Measurements from ENCODE around the gene TUBGCP3. TPM values are rescaled to one million over a fixed set of nuclear protein-coding genes. Genes with fewer than 3 reads are reported as not detected.

Gene TUBGCP3
- total and polyA plus RNA-seq, 2 experiments from 2014 or later = 12.0 to 12.2 TPM

DNA sequence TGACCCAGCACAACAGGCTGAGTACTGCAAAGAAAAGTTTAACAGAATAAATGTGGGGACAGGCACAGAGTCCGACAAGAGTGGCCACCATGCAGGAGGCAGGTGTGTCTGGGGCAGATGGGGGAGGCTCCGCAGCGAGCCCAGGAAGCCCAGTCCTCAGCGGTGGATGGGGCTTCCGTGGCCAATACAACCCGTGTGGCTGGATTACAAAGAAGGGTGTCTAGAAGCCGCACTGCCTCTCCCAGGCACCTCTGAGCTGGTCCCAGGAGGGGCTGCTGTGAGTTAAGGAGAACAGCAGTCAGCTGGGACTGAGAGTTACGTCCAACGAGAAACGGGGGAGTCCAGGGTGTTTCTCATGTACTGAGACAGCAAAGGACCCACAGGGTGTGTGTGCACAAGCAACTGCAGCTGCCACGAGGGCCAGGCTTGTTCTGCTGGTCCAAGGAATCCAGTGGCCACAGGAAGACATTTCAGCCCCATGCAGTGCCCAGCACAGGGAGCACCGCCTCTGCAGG, 141.5 kb downstream of the TUBGCP3 start:
- Histone ChIP-seq H3K36me3 (ENCODE audit: low read depth) (no peaks in the 10 kb centered on the region), H3K4me2 (ENCODE audit: unreplicated experiment) (no peak overlapping the region), H3K4me3 (no peak overlapping the region), H3K27me3 (replicated peaks; ENCODE audit: insufficient read depth) (peaks cover 24% of the 10 kb centered on the region), H3K9me2 (ENCODE audit: insufficient read depth) (no peaks in the 10 kb centered on the region), H3K79me2 (ENCODE audit: insufficient read depth) (no peaks in the 10 kb centered on the region), H3K4me1 (ENCODE audit: insufficient read depth) (no peaks in the 10 kb centered on the region), H3K9me3 (ENCODE audit: low read depth) (no peaks in the 10 kb centered on the region), H3F3A (ENCODE audit: insufficient read depth) (no peaks in the 10 kb centered on the region), H3K27ac (no peak overlapping the region), H3K9ac (no peak overlapping the region), H2AFZ (no peak overlapping the region), H4K20me1 (ENCODE audit: insufficient read depth) (no peaks in the 10 kb centered on the region)
- in situ Hi-C loops (cut with MboI) = loop anchor here (10.0 kb wide), 1 partner anchor 972 kb away; no protein-coding TSS in a partner anchor
- DNase-seq = no peak
- TF ChIP-seq EZH2 (IDR thresholded peaks at IDR 0.05; ENCODE audit: insufficient read depth, poor library complexity, severe bottlenecking) = no peak
- TF ChIP-seq EZH2phosphoT487 (IDR thresholded peaks at IDR 0.05; ENCODE audit: insufficient read depth, low read depth) = no peak
- WGBS, 2 experiments (ENCODE audit: low coverage in 1 of 2, low lambda C conversion rate in 2 of 2, missing lambda C conversion rate in 2 of 2) = 47 to 50% methylated on average over 11 to 12 of the region's 12 CpGs

DNA sequence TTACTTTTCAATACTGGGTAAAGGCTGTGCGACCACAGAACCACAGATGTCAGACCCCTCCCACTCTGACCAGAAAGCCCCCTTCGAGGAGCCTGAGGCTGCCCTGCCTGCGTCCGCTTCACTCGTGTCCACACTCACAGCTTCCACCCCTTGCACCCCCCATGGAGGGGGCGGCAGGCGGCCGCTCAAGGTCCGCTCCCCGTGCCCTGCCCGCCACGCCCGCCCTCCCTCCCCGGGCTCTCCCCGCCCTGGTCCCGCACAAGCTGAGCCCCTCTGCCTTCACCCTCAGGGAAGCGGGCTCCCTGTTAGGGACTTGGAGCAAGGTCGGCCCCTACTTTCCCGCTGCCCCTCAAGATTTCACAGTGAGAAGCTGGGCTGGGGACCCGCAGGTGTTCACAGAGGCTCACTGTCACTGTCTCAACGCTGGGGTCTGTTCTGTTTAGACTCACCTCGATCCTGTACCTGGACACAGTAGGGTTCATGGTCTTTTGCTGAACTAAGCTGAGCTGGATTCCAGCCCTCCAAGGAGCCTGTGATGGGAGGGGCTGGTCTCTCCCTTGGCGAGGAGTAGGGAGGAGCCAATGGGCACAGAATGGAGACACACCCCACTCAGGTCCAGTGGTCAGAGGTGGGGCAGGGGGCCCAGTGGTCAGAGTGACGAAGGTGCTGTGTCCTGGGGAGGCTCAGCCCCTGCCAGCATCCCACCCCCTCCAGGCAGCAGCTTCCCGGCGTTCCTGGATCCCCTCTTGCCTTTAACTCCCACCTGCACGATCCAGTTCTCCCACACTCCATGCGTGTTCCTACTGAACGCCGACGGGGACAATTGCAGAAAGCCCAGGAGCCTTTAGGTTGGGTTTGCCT, 142.3 kb downstream of the TUBGCP3 start:
- H3K27me3 ChIP-seq (replicated peaks; ENCODE audit: insufficient read depth) = peaks cover 24% of the 10 kb centered on the region
- H3F3A ChIP-seq (ENCODE audit: insufficient read depth) = no peaks in the 10 kb centered on the region
- in situ Hi-C loops (cut with MboI) = loop anchor here (10.0 kb wide), 1 partner anchor 971 kb away; no protein-coding TSS in a partner anchor
- H3K9me2 ChIP-seq (ENCODE audit: insufficient read depth) = no peaks in the 10 kb centered on the region
- 27 to 33% methylated on average over 15 to 31 of the region's 31 CpGs for WGBS, 2 experiments (ENCODE audit: low coverage in 1 of 2, low lambda C conversion rate in 2 of 2, missing lambda C conversion rate in 2 of 2)
- H3K4me2 ChIP-seq (ENCODE audit: unreplicated experiment) = no peak overlapping the region
- H3K36me3 ChIP-seq (ENCODE audit: low read depth) = no peaks in the 10 kb centered on the region
- H3K79me2 ChIP-seq (ENCODE audit: insufficient read depth) = no peaks in the 10 kb centered on the region
- no peak overlapping the region for H2AFZ ChIP-seq
- TF ChIP-seq EZH2 (IDR thresholded peaks at IDR 0.05; ENCODE audit: insufficient read depth, poor library complexity, severe bottlenecking) (no peak), EZH2phosphoT487 (IDR thresholded peaks at IDR 0.05; ENCODE audit: insufficient read depth, low read depth) (no peak)
- no peak overlapping the region for H3K27ac ChIP-seq
- H3K9ac ChIP-seq = no peak overlapping the region
- DNase-seq = no peak
- no peaks in the 10 kb centered on the region for H3K9me3 ChIP-seq (ENCODE audit: low read depth)
- no peak overlapping the region for H3K4me3 ChIP-seq
- no peaks in the 10 kb centered on the region for H3K4me1 ChIP-seq (ENCODE audit: insufficient read depth)
- no peaks in the 10 kb centered on the region for H4K20me1 ChIP-seq (ENCODE audit: insufficient read depth)

DNA sequence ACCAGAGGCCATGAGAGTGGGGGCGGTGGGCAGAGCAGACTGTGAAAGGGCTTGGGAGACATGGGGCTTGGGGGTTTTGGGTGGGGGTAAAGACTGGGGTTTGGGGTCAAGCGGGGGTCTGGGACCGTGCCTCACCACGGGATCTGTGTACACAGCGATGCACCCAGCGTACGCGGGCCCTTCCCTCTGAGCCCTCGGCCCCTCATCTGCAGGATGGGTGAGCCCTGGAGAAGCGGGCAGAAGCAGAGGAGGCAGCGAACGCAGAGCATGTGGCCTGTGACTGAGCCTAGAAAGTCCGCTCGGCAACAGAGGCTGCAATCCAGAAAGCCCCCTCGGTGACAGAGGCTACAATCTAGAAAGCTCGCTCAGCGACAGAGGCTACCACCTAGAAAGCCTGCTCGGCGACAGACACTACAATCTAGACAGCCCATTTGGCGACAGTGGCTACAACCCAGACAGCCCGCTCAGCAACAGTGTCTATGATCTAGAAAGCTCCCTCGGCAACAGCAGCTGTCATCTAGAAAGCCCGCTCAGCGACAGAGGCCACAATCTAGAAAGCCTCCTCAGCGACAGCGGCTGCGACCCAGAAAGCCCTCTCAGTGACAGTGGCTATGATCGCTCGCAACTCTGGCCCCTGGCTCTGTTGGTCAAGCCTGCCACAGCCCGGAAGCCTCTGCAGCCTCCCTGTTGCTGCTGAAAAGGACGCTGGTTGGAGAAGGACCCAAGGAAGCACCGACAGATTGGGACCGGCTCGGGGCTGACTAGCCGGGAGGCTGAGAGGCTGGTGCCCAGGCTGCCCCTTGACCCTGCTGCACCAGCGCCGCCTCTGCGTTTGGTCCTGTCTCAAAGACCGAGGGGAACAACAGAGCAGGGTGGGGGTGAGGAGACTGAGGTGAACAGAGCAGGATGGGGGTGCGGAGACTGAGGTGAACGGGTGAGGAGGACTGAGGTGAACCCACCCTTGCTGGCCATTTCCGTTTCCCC, 143.2 kb downstream of the TUBGCP3 start:
- Histone ChIP-seq H3F3A (ENCODE audit: insufficient read depth) (no peaks in the 10 kb centered on the region), H3K4me1 (ENCODE audit: insufficient read depth) (no peaks in the 10 kb centered on the region), H3K9me3 (ENCODE audit: low read depth) (no peaks in the 10 kb centered on the region), H2AFZ (no peak overlapping the region), H4K20me1 (ENCODE audit: insufficient read depth) (no peaks in the 10 kb centered on the region), H3K9me2 (ENCODE audit: insufficient read depth) (no peaks in the 10 kb centered on the region), H3K9ac (no peak overlapping the region), H3K27ac (no peak overlapping the region), H3K27me3 (replicated peaks; ENCODE audit: insufficient read depth) (peaks cover 24% of the 10 kb centered on the region), H3K4me2 (ENCODE audit: unreplicated experiment) (no peak overlapping the region), H3K4me3 (no peak overlapping the region), H3K36me3 (ENCODE audit: low read depth) (no peaks in the 10 kb centered on the region), H3K79me2 (ENCODE audit: insufficient read depth) (no peaks in the 10 kb centered on the region)
- no peak for DNase-seq
- 58 to 60% methylated on average over 37 to 42 of the region's 42 CpGs for WGBS, 2 experiments (ENCODE audit: low coverage in 1 of 2, low lambda C conversion rate in 2 of 2, missing lambda C conversion rate in 2 of 2)
- in situ Hi-C loops (cut with MboI) = loop anchor here (10.0 kb wide), 1 partner anchor 970 kb away; no protein-coding TSS in a partner anchor
- TF ChIP-seq EZH2phosphoT487 (IDR thresholded peaks at IDR 0.05; ENCODE audit: insufficient read depth, low read depth) (no peak), EZH2 (IDR thresholded peaks at IDR 0.05; ENCODE audit: insufficient read depth, poor library complexity, severe bottlenecking) (no peak)

DNA sequence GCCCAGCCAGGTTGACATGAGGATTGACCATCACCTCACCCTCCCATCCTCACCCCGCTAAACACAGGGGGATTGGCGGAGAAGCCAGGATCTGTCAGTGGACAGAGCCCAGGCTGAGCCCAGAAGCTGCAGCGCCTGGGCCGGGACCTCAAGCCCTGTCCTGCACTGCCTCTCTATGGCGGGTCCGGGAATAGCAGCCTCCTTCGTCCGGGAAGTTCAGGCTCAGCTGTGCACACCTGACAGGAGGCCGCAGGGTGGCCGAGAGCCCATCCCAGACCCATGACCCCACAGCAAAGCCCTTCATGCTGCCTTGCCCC, 144.0 kb downstream of the TUBGCP3 start:
- in situ Hi-C loops (cut with MboI) = loop anchor here (10.0 kb wide), 1 partner anchor 969 kb away; no protein-coding TSS in a partner anchor
- Histone ChIP-seq H4K20me1 (ENCODE audit: insufficient read depth) (no peaks in the 10 kb centered on the region), H3K27ac (no peak overlapping the region), H3K27me3 (replicated peaks; ENCODE audit: insufficient read depth) (peaks cover 18% of the 10 kb centered on the region), H3K9ac (no peak overlapping the region), H2AFZ (no peak overlapping the region), H3K79me2 (ENCODE audit: insufficient read depth) (no peaks in the 10 kb centered on the region), H3K9me3 (ENCODE audit: low read depth) (no peaks in the 10 kb centered on the region), H3K36me3 (ENCODE audit: low read depth) (no peaks in the 10 kb centered on the region), H3K4me1 (ENCODE audit: insufficient read depth) (no peaks in the 10 kb centered on the region), H3K9me2 (ENCODE audit: insufficient read depth) (no peaks in the 10 kb centered on the region), H3F3A (ENCODE audit: insufficient read depth) (no peaks in the 10 kb centered on the region), H3K4me3 (no peak overlapping the region), H3K4me2 (ENCODE audit: unreplicated experiment) (no peak overlapping the region)
- TF ChIP-seq EZH2phosphoT487 (IDR thresholded peaks at IDR 0.05; ENCODE audit: insufficient read depth, low read depth) (no peak), EZH2 (IDR thresholded peaks at IDR 0.05; ENCODE audit: insufficient read depth, poor library complexity, severe bottlenecking) (no peak)
- peak; percentile 71 for DNase-seq
- WGBS, 2 experiments (ENCODE audit: low coverage in 1 of 2, low lambda C conversion rate in 2 of 2, missing lambda C conversion rate in 2 of 2) = 2 to 5% methylated on average over 10 of the region's 10 CpGs
